ENCODE data around the gene LRRC49. TPM values are rescaled to one million over a fixed set of nuclear protein-coding genes. Genes with fewer than 3 reads are reported as not detected.

The LRRC49 gene
- total and polyA plus RNA-seq, 2 of the 4 experiments (the other 2 are of a cell fraction), result 8.6 to 16.8 TPM

- H2BK120ac ChIP-seq (ENCODE audit: low read depth, low read length), result no peak overlapping the region
- H4K8ac ChIP-seq (ENCODE audit: low read depth in 2 of 2, low read length in 2 of 2), result no peak overlapping the region
- H3K56ac ChIP-seq (ENCODE audit: extremely low read depth, insufficient read depth, low read length), result no peak overlapping the region
- no peak overlapping the region for H3K23ac ChIP-seq (ENCODE audit: low read depth, low read length)
- H3K9ac ChIP-seq (ENCODE audit: low read depth, low read length), result no peak overlapping the region
- no peaks in the 10 kb centered on the region; the same call in 1 of the 2 replicates for H3K9me1 ChIP-seq (ENCODE audit: insufficient read depth, low read length)
- H2BK15ac ChIP-seq (ENCODE audit: low read depth, low read length), result no peak overlapping the region
- no peak overlapping the region for H2BK20ac ChIP-seq (ENCODE audit: low read depth, low read length)
- no peak overlapping the region for H2AK9ac ChIP-seq (replicated peaks; ENCODE audit: low read depth, low read length, poor library complexity)
- H4K5ac ChIP-seq (ENCODE audit: low read depth, low read length), result no peak overlapping the region
- peaks cover 2% of the 10 kb centered on the region for H3K4me1 ChIP-seq (ENCODE audit: control insufficient read depth, insufficient read depth, low read length)
- no peaks in the 10 kb centered on the region for H3K36me3 ChIP-seq (ENCODE audit: control insufficient read depth, insufficient read depth, low read length)
- BruUV-seq (replicated peaks), result no TSS peak
- no peak overlapping the region for H3K4ac ChIP-seq (ENCODE audit: low read depth, low read length)
- ChIA-PET POLR2A (ENCODE audit: unreplicated experiment) (no interaction called here), CTCF (interaction anchor here (0.9 kb wide), 1 partner anchor 437 kb away, joined by 3 read pairs; no protein-coding TSS in a partner anchor)
- H4K20me1 ChIP-seq (ENCODE audit: insufficient read depth, low read length), result no peaks in the 10 kb centered on the region
- WGBS, 2 experiments (ENCODE audit: extremely low coverage in 2 of 2, insufficient read length in 1 of 2), result 40% methylated on average over 1 of the region's 1 CpG; no CpG with 5 or more reads in 1 of the 2 experiments
- TF ChIP-seq POLR2A (IDR thresholded peaks at IDR 0.05; ENCODE audit: low read depth, low read length) (no peak), CHD1 (IDR thresholded peaks at IDR 0.05; ENCODE audit: low read depth, low read length) (no peak), RFX5 (IDR thresholded peaks at IDR 0.05; ENCODE audit: low read depth, low read length) (no peak), BHLHE40 (IDR thresholded peaks at IDR 0.05; ENCODE audit: low read depth, low read length) (no peak), SMC3 (IDR thresholded peaks at IDR 0.05; ENCODE audit: low read depth, low read length) (no peak), RAD21 (IDR thresholded peaks at IDR 0.05; ENCODE audit: low read length) (no peak), FOS (IDR thresholded peaks at IDR 0.05; ENCODE audit: low read depth, low read length) (no peak), RCOR1 (IDR thresholded peaks at IDR 0.05; ENCODE audit: insufficient replicate concordance, low read length) (no peak), MAZ (IDR thresholded peaks at IDR 0.05; ENCODE audit: borderline replicate concordance, low read depth, low read length) (no peak), CTCF (conservative IDR thresholded peaks at IDR 0.05; ENCODE audit: low read depth, low read length) (no peak)
- no peak overlapping the region for H2AK5ac ChIP-seq (ENCODE audit: low read depth, low read length)
- no peak overlapping the region for H3K18ac ChIP-seq (ENCODE audit: low read depth, low read length)
- DNase-seq (no peak), ATAC-seq (ENCODE audit: low read depth) (no peak)
- H2AFZ ChIP-seq (replicated peaks; ENCODE audit: low read length, poor library complexity), result no peak overlapping the region
- no peak overlapping the region for H3K27ac ChIP-seq (ENCODE audit: insufficient read depth, low read length)
- no peak overlapping the region for H3K14ac ChIP-seq (replicated peaks; ENCODE audit: low read depth, low read length)
- H3K4me2 ChIP-seq (ENCODE audit: low read depth, low read length), result no peak overlapping the region
- no peaks in the 10 kb centered on the region for H3K27me3 ChIP-seq (ENCODE audit: control insufficient read depth, insufficient read depth, low read length)
- no peaks in the 10 kb centered on the region for H3K79me1 ChIP-seq (ENCODE audit: low read depth in 1 of 2, low read length in 2 of 2)
- H3K9me3 ChIP-seq (ENCODE audit: control insufficient read depth, insufficient read depth, low read length), result no peaks in the 10 kb centered on the region
- intact Hi-C loops (cut with micrococcal nuclease) (loop anchor here (5.0 kb wide), 1 partner anchor 114 kb away; the partner anchor contains the start of genes LRRC49 and THAP10), in situ Hi-C loops (cut with MboI; ENCODE audit: low sequenced_read_pairs) (no loop called here), dilution Hi-C loops (cut with HindIII; ENCODE audit: low sequenced_read_pairs, unreplicated experiment) (no loop called here)
- no peak overlapping the region for H3K4me3 ChIP-seq (ENCODE audit: insufficient read depth, low read depth, low read length)
- H4K91ac ChIP-seq (ENCODE audit: insufficient read depth, low read depth, low read length), result no peak overlapping the region
- no peak overlapping the region for H2BK5ac ChIP-seq (ENCODE audit: low read depth, low read length, poor library complexity, severe bottlenecking)
These were observed 113.3 kb downstream of the LRRC49 start for GRCh38 chr15:71005895-71006294.

Data from IMR-90 (cell line).